Ovary (tissue), 3 donors: Measurements from ENCODE around the gene KIAA1217.

Source experiments
- CTCF ChIP-seq, 3 donors: fragments of 450-650 bp in 2 of 3; fragments of 200-600 bp in 1 of 3; IDR thresholded peaks; one replicate each; pipeline versions ENCODE4 v1.5.1 to v1.8.0; 2016 to 2022; ENCODE audit warnings: antibody characterized with exemption in 3 of 3, mild to moderate bottlenecking in 1 of 3
- EP300 ChIP-seq: sonication (generic); formaldehyde crosslinking; IDR thresholded peaks from one replicate; pipeline ENCODE4 v1.6.1; 2017; ENCODE audit warnings: antibody characterized with exemption
- POLR2A ChIP-seq: fragments of 450-650 bp; IDR thresholded peaks from one replicate; pipeline ENCODE4 v1.6.1; 2017; ENCODE audit warnings: antibody characterized with exemption, mild to moderate bottlenecking, moderate library complexity
- donor health status: DM: no; HTN: no; CAD: no.

GRCh38 chr10:24440817-24441797 is 232.2 kb downstream of the KIAA1217 start:
- TF ChIP-seq POLR2A = no peak
- no peak for TF ChIP-seq CTCF (IDR thresholded peaks at IDR 0.05)
- no peak for TF ChIP-seq EP300
